Measurements from ENCODE around the gene YJEFN3.

Gene YJEFN3

GRCh38 chr19:19504754-19505668 lies 23.7 kb upstream of the YJEFN3 start:
- Histone ChIP-seq H3K36me3 (ENCODE audit: insufficient read depth, low read length) (peaks cover 80% of the 10 kb centered on the region), H3K4me1 (ENCODE audit: insufficient read depth, low read length, severe bottlenecking) (no peaks in the 10 kb centered on the region), H3F3A (ENCODE audit: insufficient read depth, low read length) (no peaks in the 10 kb centered on the region), H3K4me3 (ENCODE audit: low read depth, low read length, poor library complexity, severe bottlenecking) (no peak overlapping the region), H4K20me1 (ENCODE audit: insufficient read depth, low read length) (no peaks in the 10 kb centered on the region), H3K9me2 (ENCODE audit: low read depth, low read length) (no peaks in the 10 kb centered on the region), H3K9me3 (ENCODE audit: low read length) (no peaks in the 10 kb centered on the region), H3K9ac (ENCODE audit: low read length) (no peak overlapping the region), H3K27me3 (ENCODE audit: insufficient read depth, low read length) (no peaks in the 10 kb centered on the region), H2AFZ (ENCODE audit: low read length) (no peak overlapping the region), H3K4me2 (ENCODE audit: low read length) (no peak overlapping the region), H3K79me2 (ENCODE audit: insufficient read depth, low read length) (no peaks in the 10 kb centered on the region), H3K27ac (ENCODE audit: low read depth, low read length, poor library complexity, severe bottlenecking) (no peak overlapping the region)
- TF ChIP-seq EZH2 (IDR thresholded peaks at IDR 0.05; ENCODE audit: borderline replicate concordance, low read length): no peak
- TF ChIP-seq, protein P1, sequence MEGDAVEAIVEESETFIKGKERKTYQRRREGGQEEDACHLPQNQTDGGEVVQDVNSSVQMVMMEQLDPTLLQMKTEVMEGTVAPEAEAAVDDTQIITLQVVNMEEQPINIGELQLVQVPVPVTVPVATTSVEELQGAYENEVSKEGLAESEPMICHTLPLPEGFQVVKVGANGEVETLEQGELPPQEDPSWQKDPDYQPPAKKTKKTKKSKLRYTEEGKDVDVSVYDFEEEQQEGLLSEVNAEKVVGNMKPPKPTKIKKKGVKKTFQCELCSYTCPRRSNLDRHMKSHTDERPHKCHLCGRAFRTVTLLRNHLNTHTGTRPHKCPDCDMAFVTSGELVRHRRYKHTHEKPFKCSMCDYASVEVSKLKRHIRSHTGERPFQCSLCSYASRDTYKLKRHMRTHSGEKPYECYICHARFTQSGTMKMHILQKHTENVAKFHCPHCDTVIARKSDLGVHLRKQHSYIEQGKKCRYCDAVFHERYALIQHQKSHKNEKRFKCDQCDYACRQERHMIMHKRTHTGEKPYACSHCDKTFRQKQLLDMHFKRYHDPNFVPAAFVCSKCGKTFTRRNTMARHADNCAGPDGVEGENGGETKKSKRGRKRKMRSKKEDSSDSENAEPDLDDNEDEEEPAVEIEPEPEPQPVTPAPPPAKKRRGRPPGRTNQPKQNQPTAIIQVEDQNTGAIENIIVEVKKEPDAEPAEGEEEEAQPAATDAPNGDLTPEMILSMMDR (IDR thresholded peaks at IDR 0.05; ENCODE audit: low read length): no peak

DNA sequence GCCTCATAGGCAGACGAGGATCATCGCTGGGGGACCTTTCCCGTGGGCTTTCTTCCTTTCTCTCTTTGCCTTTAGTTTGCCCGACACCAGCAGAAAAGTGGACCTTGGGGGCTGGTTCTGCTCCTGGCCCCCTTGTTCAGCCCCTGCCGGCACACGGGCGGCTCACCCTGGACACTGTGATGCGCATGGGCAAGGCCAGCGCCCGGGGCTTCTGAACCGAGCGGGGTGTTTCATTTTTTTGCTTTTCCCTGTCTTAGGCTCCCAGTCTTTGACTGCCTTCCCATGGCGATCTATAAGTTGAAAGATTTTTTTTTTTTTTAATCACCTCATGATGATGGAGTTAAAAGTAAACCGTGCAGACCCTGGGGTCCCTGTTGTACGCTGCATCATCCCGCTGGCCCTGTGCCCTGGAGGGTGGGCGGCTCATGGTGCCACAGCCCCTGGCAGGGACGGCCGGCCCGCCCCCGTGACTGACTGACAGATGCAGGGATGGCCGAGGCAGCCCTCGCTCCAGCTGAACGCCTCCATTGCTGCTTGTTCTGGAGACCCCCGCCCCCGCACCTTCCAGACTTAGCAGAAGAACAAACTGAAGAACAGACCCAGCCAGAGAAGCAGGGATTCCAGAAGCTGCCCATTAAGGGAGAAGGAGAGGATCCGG lies 22.9 kb upstream of the YJEFN3 start:
- no peaks in the 10 kb centered on the region for H3K9me2 ChIP-seq (ENCODE audit: low read depth, low read length)
- H4K20me1 ChIP-seq (ENCODE audit: insufficient read depth, low read length): no peaks in the 10 kb centered on the region
- no peak overlapping the region for H3K4me3 ChIP-seq (ENCODE audit: low read depth, low read length, poor library complexity, severe bottlenecking)
- H3K4me2 ChIP-seq (ENCODE audit: low read length): no peak overlapping the region
- H3F3A ChIP-seq (ENCODE audit: insufficient read depth, low read length): no peaks in the 10 kb centered on the region
- H2AFZ ChIP-seq (ENCODE audit: low read length): no peak overlapping the region
- no peaks in the 10 kb centered on the region for H3K79me2 ChIP-seq (ENCODE audit: insufficient read depth, low read length)
- H3K27me3 ChIP-seq (ENCODE audit: insufficient read depth, low read length): no peaks in the 10 kb centered on the region
- peaks cover 72% of the 10 kb centered on the region for H3K36me3 ChIP-seq (ENCODE audit: insufficient read depth, low read length)
- TF ChIP-seq EZH2 (IDR thresholded peaks at IDR 0.05; ENCODE audit: borderline replicate concordance, low read length): no peak
- TF ChIP-seq, protein P1 (IDR thresholded peaks at IDR 0.05; ENCODE audit: low read length): no peak
- H3K9ac ChIP-seq (ENCODE audit: low read length): no peak overlapping the region
- H3K9me3 ChIP-seq (ENCODE audit: low read length): no peaks in the 10 kb centered on the region
- no peaks in the 10 kb centered on the region for H3K4me1 ChIP-seq (ENCODE audit: insufficient read depth, low read length, severe bottlenecking)
- no peak overlapping the region for H3K27ac ChIP-seq (ENCODE audit: low read depth, low read length, poor library complexity, severe bottlenecking)

- no peaks in the 10 kb centered on the region for H3K9me2 ChIP-seq (ENCODE audit: low read depth, low read length)
- H4K20me1 ChIP-seq (ENCODE audit: insufficient read depth, low read length): no peaks in the 10 kb centered on the region
- H3K36me3 ChIP-seq (ENCODE audit: insufficient read depth, low read length): peaks cover 64% of the 10 kb centered on the region
Measured at GRCh38 chr19:19506592-19506991, 22.1 kb upstream of the YJEFN3 start.

More at GRCh38 chr19:19506592-19506991, 22.1 kb upstream of the YJEFN3 start:
- H3K79me2 ChIP-seq (ENCODE audit: insufficient read depth, low read length): no peaks in the 10 kb centered on the region
- H3K4me2 ChIP-seq (ENCODE audit: low read length): no peak overlapping the region
- TF ChIP-seq, protein P1 (IDR thresholded peaks at IDR 0.05; ENCODE audit: low read length): no peak
- TF ChIP-seq EZH2 (IDR thresholded peaks at IDR 0.05; ENCODE audit: borderline replicate concordance, low read length): no peak
- H3K4me3 ChIP-seq (ENCODE audit: low read depth, low read length, poor library complexity, severe bottlenecking): no peak overlapping the region
- no peaks in the 10 kb centered on the region for H3K27me3 ChIP-seq (ENCODE audit: insufficient read depth, low read length)
- no peak overlapping the region for H3K9ac ChIP-seq (ENCODE audit: low read length)
- H3F3A ChIP-seq (ENCODE audit: insufficient read depth, low read length): no peaks in the 10 kb centered on the region
- no peak overlapping the region for H2AFZ ChIP-seq (ENCODE audit: low read length)
- no peak overlapping the region for H3K27ac ChIP-seq (ENCODE audit: low read depth, low read length, poor library complexity, severe bottlenecking)
- H3K4me1 ChIP-seq (ENCODE audit: insufficient read depth, low read length, severe bottlenecking): no peaks in the 10 kb centered on the region
- no peaks in the 10 kb centered on the region for H3K9me3 ChIP-seq (ENCODE audit: low read length)

Measured in OCI-LY1 (cell line).